ENCODE results near the gene ROGDI.

The ROGDI gene

GRCh38 chr16:4747906-4748681 lies 54.3 kb downstream of the ROGDI start:
- Histone ChIP-seq H3K79me2 (ENCODE audit: insufficient read depth, low read length) (no peaks in the 10 kb centered on the region), H4K20me1 (ENCODE audit: insufficient read depth, low read length) (no peaks in the 10 kb centered on the region), H3K4me2 (ENCODE audit: low read length) (no peak overlapping the region), H2AFZ (ENCODE audit: low read length) (no peak overlapping the region), H3K4me3 (ENCODE audit: low read depth, low read length, poor library complexity, severe bottlenecking) (no peak overlapping the region), H3K9me3 (ENCODE audit: low read length) (no peaks in the 10 kb centered on the region), H3K27ac (ENCODE audit: low read depth, low read length, poor library complexity, severe bottlenecking) (no peak overlapping the region), H3K4me1 (ENCODE audit: insufficient read depth, low read length, severe bottlenecking) (peaks cover 14% of the 10 kb centered on the region), H3K36me3 (ENCODE audit: insufficient read depth, low read length) (peaks cover 34% of the 10 kb centered on the region), H3F3A (ENCODE audit: insufficient read depth, low read length) (no peaks in the 10 kb centered on the region), H3K9me2 (ENCODE audit: low read depth, low read length) (no peaks in the 10 kb centered on the region), H3K9ac (ENCODE audit: low read length) (no peak overlapping the region), H3K27me3 (ENCODE audit: insufficient read depth, low read length) (no peaks in the 10 kb centered on the region)
- TF ChIP-seq EZH2 (IDR thresholded peaks at IDR 0.05; ENCODE audit: borderline replicate concordance, low read length) = no peak
- TF ChIP-seq CTCF (IDR thresholded peaks at IDR 0.05; ENCODE audit: low read length) = no peak

DNA sequence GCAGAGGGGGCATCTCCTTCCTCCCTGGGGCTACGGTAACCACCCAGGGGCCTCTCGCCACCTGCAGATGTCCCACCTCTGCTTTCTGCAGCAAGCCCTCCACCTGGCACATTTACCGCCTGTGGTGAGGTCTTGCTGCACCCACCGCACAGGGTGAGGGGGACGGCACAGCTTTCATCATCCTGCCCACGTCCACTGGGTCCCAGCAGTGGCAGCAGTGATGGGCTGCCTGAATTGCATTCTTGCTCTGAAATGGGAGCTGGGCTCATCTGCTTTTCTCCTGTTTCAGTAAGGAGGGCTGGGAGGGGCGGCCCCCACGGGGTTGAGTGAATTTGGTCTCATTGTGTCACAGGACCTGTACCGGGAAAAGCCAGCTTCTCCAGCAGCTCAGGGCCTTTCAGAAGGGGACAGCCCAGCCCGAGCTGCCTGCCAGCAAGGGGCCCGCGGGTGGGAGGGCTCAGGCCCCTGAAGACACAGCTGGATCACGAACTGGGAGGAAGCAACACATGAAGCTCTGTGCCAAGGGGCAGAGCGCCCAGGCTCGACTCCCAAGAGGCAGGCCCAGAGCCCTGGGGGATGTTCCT lies 55.4 kb downstream of the ROGDI start:
- Histone ChIP-seq H2AFZ (ENCODE audit: low read length) (no peak overlapping the region), H3K79me2 (ENCODE audit: insufficient read depth, low read length) (no peaks in the 10 kb centered on the region), H3K36me3 (ENCODE audit: insufficient read depth, low read length) (peaks cover 24% of the 10 kb centered on the region), H3K27ac (ENCODE audit: low read depth, low read length, poor library complexity, severe bottlenecking) (no peak overlapping the region), H3K4me2 (ENCODE audit: low read length) (no peak overlapping the region), H3K4me1 (ENCODE audit: insufficient read depth, low read length, severe bottlenecking) (peaks cover 19% of the 10 kb centered on the region), H3K9me2 (ENCODE audit: low read depth, low read length) (no peaks in the 10 kb centered on the region), H4K20me1 (ENCODE audit: insufficient read depth, low read length) (no peaks in the 10 kb centered on the region), H3K27me3 (ENCODE audit: insufficient read depth, low read length) (no peaks in the 10 kb centered on the region), H3K4me3 (ENCODE audit: low read depth, low read length, poor library complexity, severe bottlenecking) (no peak overlapping the region), H3F3A (ENCODE audit: insufficient read depth, low read length) (no peaks in the 10 kb centered on the region), H3K9me3 (ENCODE audit: low read length) (no peaks in the 10 kb centered on the region), H3K9ac (ENCODE audit: low read length) (no peak overlapping the region)
- TF ChIP-seq EZH2 (IDR thresholded peaks at IDR 0.05; ENCODE audit: borderline replicate concordance, low read length) (no peak), CTCF (IDR thresholded peaks at IDR 0.05; ENCODE audit: low read length) (no peak)
